SK-N-SH (cell line): ENCODE results near the gene NPDC1. TPM values are rescaled to one million over a fixed set of nuclear protein-coding genes. Genes with fewer than 3 reads are reported as not detected.

Experiments
- CTCF ChIA-PET: fragments of 300-600, 350-600 bp; formaldehyde crosslinking; extraction: SDS; loops from one replicate; lab custom pipeline; 2021; lab: Yijun Ruan, JAX
- POLR2A ChIA-PET: fragments of 350-600 bp; sonication (Branson Sonifier 250); formaldehyde crosslinking; extraction: SDS; loops from one replicate; lab custom pipeline; 2020; ENCODE audit warnings: antibody characterized with exemption, inconsistent platforms; lab: Yijun Ruan, JAX
- DNase-seq: peaks from one replicate; pipeline ENCODE4 v3.0.0; 2012
- H2AFZ ChIP-seq: fragments of 200-600 bp; sonication (generic); 2 replicates; pipeline ENCODE4 v1.8.1; 2016; ENCODE audit warnings: antibody characterized with exemption, mild to moderate bottlenecking, low read depth
- H3F3A ChIP-seq: fragments of 200-600 bp; sonication (generic); replicated peaks from 2 replicates; pipeline ENCODE3; 2016; ENCODE audit warnings: antibody characterized with exemption, mild to moderate bottlenecking; ENCODE audit not compliant: insufficient read depth
- H3K27ac ChIP-seq, 2 experiments: fragments of 200-500 bp in 1 of 2; fragments of 200-600 bp in 1 of 2; sonication (Bioruptor generic) in 1 of 2; sonication (generic), shearing (Covaris generic) in 1 of 2; 2 replicates each; pipeline versions ENCODE4 v1.5.1 to v1.6.1; 2014 to 2016; ENCODE audit warnings: low read depth in 2 of 2, inconsistent platforms in 1 of 2, low read length in 1 of 2, mild to moderate bottlenecking in 1 of 2, mixed read lengths in 1 of 2
- H3K27me3 ChIP-seq: fragments of 200-600 bp; sonication (generic), shearing (Covaris generic); 2 replicates; pipeline ENCODE4 v1.6.1; 2016; ENCODE audit warnings: mixed run types; ENCODE audit not compliant: insufficient read depth
- H3K36me3 ChIP-seq, 2 experiments: fragments of 200-500 bp in 1 of 2; fragments of 200-600 bp in 1 of 2; sonication (Bioruptor generic) in 1 of 2; sonication (generic) in 1 of 2; replicated peaks in 1 of 2; 2 replicates each; pipeline versions ENCODE3 to v1.5.1; 2014 to 2016; ENCODE audit warnings: low read length in 1 of 2, mild to moderate bottlenecking in 1 of 2; ENCODE audit not compliant: insufficient read depth in 2 of 2, control insufficient read depth in 1 of 2
- H3K4me1 ChIP-seq, 2 experiments: fragments of 200-500 bp in 1 of 2; fragments of 200-600 bp in 1 of 2; sonication (Bioruptor generic) in 1 of 2; sonication (generic), shearing (Covaris generic) in 1 of 2; 2 replicates each; pipeline versions ENCODE4 v1.5.1 to v1.6.1; 2014 to 2016; ENCODE audit warnings: low read depth in 1 of 2, low read length in 1 of 2, mixed run types in 1 of 2; ENCODE audit not compliant: insufficient read depth in 2 of 2, control insufficient read depth in 1 of 2
- H3K4me2 ChIP-seq: fragments of 200-600 bp; sonication (generic), shearing (Covaris generic); 2 replicates; pipeline ENCODE4 v1.6.1; 2017; ENCODE audit warnings: mixed run types
- H3K4me3 ChIP-seq, 2 experiments: fragments of 200-500 bp in 1 of 2; fragments of 200-600 bp in 1 of 2; sonication (Bioruptor generic) in 1 of 2; sonication (generic), shearing (Covaris generic) in 1 of 2; 2 replicates each; pipeline versions ENCODE4 v1.5.1 to v1.8.1; 2014 to 2016; ENCODE audit warnings: low read depth in 2 of 2, inconsistent platforms in 1 of 2, low read length in 1 of 2, mild to moderate bottlenecking in 1 of 2, mixed read lengths in 1 of 2, moderate library complexity in 1 of 2
- H3K79me2 ChIP-seq: fragments of 200-600 bp; sonication (generic); 2 replicates; pipeline ENCODE4 v1.8.1; 2017; ENCODE audit warnings: mild to moderate bottlenecking; ENCODE audit not compliant: insufficient read depth
- H3K9ac ChIP-seq: fragments of 200-600 bp; sonication (generic); 2 replicates; pipeline ENCODE4 v1.6.1; 2017; ENCODE audit warnings: mixed run types
- H3K9me2 ChIP-seq: fragments of 200-600 bp; sonication (generic); 2 replicates; pipeline ENCODE4 v1.6.1; 2017; ENCODE audit warnings: mixed run types
- H3K9me3 ChIP-seq: fragments of 200-600 bp; sonication (generic); 2 replicates; pipeline ENCODE4 v1.6.1; 2017; ENCODE audit warnings: mixed run types, mild to moderate bottlenecking, moderate library complexity
- H4K20me1 ChIP-seq: fragments of 200-600 bp; sonication (generic); 2 replicates; pipeline ENCODE4 v1.6.1; 2017; ENCODE audit warnings: mild to moderate bottlenecking, mixed run types; ENCODE audit not compliant: insufficient read depth
- NRF1 ChIP-seq: IDR thresholded peaks from 2 replicates; pipeline ENCODE4 v1.6.1; 2012; ENCODE audit warnings: low read depth, mild to moderate bottlenecking, low read length
- RAD21 ChIP-seq: IDR thresholded peaks from 2 replicates; pipeline ENCODE4 v1.6.1; 2012; ENCODE audit warnings: mild to moderate bottlenecking, low read length
- TCF12 ChIP-seq: IDR thresholded peaks from 2 replicates; pipeline ENCODE4 v1.4.0; 2012
- WGBS: methylation state at CpG from one replicate; pipeline ENCODE4 v1.1.6; 2017; ENCODE audit warnings: low lambda C conversion rate; 5-methylcytosine and 5-hydroxymethylcytosine counted together
- polyA plus RNA-seq, 3 experiments: library from polyadenylated mRNA; depleted of rRNA; stranded (reverse); fragments of >200 nt; gene quantifications; 2 replicates each; pipeline ENCODE4 v1.2.3, GENCODE V29; 2012
- TF ChIP-seq, protein P1 (sequence below): IDR thresholded peaks from 2 replicates; pipeline ENCODE4 v1.4.0; 2012; ENCODE audit warnings: low read depth, borderline replicate concordance
- TF ChIP-seq, protein P2 (sequence below): IDR thresholded peaks from 2 replicates; pipeline ENCODE4 v1.6.1; 2012; ENCODE audit warnings: mild to moderate bottlenecking, low read depth, low read length, moderate library complexity

The NPDC1 gene
- polyA plus RNA-seq, 1 of the 3 experiments (the other 2 are of a cell fraction), result 48.1 TPM

DNA sequence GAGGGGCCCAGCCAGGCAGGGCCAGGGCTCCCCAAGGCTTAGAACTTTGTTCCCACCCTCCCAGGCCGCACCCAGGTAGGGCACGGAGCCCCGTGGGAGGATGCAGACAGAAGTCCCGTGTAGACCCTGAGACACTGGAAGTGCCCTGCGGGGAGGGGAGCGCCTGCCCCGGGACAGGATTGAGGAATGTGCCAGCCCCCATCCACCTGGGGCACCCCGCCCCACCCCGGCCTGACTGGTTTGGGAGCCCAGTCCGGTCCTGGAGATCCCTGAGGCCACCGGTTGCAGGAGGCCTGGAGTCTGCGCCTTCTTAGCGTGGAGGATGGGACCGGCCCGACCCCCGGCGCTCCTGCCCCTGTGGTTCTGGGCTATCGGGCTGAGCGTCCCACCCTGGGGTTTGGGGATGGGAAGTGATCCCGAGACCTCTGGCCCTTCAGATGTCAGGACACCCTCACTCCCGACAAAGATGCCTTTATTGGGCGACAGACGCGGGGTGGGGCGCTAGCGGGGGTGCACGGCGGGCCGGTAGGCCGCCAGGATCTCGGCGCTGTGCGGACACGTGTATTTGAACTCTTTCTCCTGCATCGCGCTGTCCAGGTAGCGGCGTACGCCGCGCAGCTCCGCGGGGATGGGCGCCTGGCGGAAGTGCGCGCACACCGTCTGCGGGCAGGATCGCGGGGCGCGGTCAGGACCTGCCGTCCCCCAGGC lies 51.6 kb downstream of the NPDC1 start (continued):
- TF ChIP-seq, protein P1, sequence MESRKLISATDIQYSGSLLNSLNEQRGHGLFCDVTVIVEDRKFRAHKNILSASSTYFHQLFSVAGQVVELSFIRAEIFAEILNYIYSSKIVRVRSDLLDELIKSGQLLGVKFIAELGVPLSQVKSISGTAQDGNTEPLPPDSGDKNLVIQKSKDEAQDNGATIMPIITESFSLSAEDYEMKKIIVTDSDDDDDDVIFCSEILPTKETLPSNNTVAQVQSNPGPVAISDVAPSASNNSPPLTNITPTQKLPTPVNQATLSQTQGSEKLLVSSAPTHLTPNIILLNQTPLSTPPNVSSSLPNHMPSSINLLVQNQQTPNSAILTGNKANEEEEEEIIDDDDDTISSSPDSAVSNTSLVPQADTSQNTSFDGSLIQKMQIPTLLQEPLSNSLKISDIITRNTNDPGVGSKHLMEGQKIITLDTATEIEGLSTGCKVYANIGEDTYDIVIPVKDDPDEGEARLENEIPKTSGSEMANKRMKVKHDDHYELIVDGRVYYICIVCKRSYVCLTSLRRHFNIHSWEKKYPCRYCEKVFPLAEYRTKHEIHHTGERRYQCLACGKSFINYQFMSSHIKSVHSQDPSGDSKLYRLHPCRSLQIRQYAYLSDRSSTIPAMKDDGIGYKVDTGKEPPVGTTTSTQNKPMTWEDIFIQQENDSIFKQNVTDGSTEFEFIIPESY, result no peak
- TF ChIP-seq RAD21, result no peak
- TF ChIP-seq NRF1, result no peak
- TF ChIP-seq, all 33 proteins: peak for 0

DNA sequence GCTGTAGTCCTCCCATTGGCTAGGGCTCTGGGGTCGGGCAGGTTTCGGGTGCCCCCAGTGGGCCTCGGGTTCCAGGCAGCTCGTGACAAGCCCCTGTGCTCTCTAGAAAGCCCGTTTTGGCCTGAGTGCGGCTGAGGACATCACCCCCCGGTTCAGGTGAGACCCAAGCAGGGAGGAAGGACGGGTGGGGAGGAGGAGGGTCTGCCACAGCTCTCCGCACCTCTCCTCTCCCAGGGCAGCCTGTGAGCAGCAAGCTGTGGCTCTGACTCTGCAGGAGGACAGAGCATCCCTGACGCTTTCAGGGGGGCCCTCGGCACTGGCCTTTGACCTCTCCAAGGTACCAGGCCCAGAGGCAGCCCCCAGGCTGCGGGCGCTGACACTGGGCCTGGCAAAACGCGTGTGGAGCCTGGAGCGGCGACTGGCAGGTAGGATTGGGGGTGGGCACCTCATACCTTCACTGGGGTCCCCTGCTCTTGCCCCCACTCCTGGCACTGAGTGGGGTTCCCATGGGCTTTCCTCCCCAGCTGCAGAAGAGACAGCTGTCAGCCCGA lies 53.1 kb downstream of the NPDC1 start:
- no peak for TF ChIP-seq TCF12
- TF ChIP-seq, protein P2, sequence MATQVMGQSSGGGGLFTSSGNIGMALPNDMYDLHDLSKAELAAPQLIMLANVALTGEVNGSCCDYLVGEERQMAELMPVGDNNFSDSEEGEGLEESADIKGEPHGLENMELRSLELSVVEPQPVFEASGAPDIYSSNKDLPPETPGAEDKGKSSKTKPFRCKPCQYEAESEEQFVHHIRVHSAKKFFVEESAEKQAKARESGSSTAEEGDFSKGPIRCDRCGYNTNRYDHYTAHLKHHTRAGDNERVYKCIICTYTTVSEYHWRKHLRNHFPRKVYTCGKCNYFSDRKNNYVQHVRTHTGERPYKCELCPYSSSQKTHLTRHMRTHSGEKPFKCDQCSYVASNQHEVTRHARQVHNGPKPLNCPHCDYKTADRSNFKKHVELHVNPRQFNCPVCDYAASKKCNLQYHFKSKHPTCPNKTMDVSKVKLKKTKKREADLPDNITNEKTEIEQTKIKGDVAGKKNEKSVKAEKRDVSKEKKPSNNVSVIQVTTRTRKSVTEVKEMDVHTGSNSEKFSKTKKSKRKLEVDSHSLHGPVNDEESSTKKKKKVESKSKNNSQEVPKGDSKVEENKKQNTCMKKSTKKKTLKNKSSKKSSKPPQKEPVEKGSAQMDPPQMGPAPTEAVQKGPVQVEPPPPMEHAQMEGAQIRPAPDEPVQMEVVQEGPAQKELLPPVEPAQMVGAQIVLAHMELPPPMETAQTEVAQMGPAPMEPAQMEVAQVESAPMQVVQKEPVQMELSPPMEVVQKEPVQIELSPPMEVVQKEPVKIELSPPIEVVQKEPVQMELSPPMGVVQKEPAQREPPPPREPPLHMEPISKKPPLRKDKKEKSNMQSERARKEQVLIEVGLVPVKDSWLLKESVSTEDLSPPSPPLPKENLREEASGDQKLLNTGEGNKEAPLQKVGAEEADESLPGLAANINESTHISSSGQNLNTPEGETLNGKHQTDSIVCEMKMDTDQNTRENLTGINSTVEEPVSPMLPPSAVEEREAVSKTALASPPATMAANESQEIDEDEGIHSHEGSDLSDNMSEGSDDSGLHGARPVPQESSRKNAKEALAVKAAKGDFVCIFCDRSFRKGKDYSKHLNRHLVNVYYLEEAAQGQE, result peak; percentile 39; the same call in 1 of the 2 replicates
- WGBS, result 4% methylated on average over 10 of the region's 18 CpGs
- DNase-seq, result no peak
- Histone ChIP-seq H3K27ac (peak overlapping the region in 1 of 2 experiments; percentile 56; a peak in 2 of 4 replicates), H3K9me3 (no peaks in the 10 kb centered on the region), H3K36me3 (peaks cover 0 to 7% of the 10 kb centered on the region in 2 experiments), H3K9ac (peak overlapping the region; percentile 75), H3K9me2 (no peaks in the 10 kb centered on the region), H3K79me2 (peaks cover 18% of the 10 kb centered on the region; the same call in 1 of the 2 replicates), H3K4me3 (peak overlapping the region; percentile 80 to 85), H3K27me3 (no peaks in the 10 kb centered on the region), H3K4me2 (peak overlapping the region; percentile 95), H2AFZ (peak overlapping the region; percentile 82; the same call in 1 of the 2 replicates), H3K4me1 (peaks cover 9 to 24% of the 10 kb centered on the region in 2 experiments; a peak in 3 of 4 replicates), H3F3A (no peaks in the 10 kb centered on the region), H4K20me1 (0 out of 2 replicates have a peak, but pooled peaks cover 3% of the 10 kb centered on the region)
- POLR2A ChIA-PET, result interaction anchor here (1.0 to 1.8 kb wide), 3 partner anchors 37 to 49 kb away, joined by 3 to 7 read pairs (median 4); partner anchors contain the start of gene FBXW5
- CTCF ChIA-PET, result interaction anchor here (0.6 to 6.8 kb wide), 10 partner anchors 9 to 73 kb away, joined by 3 to 68 read pairs (median 4); partner anchors contain the start of genes ABCA2, C8G, FBXW5 and FUT7
